ACHN (cell line): ENCODE data around the gene CFAP65.

ENCODE experiments used
- DNase-seq: peaks from one replicate; pipeline ENCODE4 v3.0.0-alpha.2; 2015
- in situ Hi-C: cut with HindIII; loops from 2 replicates; pipeline ENCODE4 v1.10.0; 2017; ENCODE audit warnings: low sequenced_read_pairs, low pct_ligation_motif_present, low pct_unique_long_range_greater_than_20kb

The CFAP65 gene

DNA sequence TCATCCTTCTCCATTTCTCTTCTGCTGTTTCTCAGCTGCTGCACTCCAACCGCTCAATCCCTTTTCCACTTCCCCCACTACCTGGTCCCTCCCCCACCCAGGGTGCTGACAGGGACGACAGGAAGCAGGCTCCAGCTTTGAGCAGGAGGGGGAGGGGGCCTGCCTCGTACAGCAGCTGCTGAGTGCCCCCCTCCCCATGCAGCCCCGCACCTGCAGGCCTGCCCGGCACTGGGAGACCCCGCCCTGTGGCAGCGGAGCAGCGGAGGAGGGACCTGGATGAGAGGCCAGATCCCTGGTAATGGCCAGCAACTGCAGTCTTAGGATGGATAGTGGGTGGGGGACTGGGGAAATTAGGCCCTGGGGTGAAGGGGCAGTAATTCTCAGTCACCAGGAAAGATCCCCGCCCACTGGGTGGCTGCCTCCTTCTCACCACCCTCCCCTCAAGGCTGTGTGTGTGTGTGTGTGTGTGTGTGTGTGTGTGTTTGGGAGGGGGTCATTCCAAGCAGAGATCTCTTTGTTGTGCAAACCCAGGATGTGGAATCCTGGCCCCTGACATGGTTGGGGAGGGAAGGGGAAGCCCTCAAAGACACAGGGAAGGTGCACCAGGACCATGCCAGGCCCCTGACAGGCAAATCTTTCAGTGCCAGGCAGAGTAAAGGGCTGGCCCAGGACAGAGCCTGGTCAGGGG lies 41.3 kb downstream of the CFAP65 start:
- in situ Hi-C loops = no loop called here
- no peak for DNase-seq

DNA sequence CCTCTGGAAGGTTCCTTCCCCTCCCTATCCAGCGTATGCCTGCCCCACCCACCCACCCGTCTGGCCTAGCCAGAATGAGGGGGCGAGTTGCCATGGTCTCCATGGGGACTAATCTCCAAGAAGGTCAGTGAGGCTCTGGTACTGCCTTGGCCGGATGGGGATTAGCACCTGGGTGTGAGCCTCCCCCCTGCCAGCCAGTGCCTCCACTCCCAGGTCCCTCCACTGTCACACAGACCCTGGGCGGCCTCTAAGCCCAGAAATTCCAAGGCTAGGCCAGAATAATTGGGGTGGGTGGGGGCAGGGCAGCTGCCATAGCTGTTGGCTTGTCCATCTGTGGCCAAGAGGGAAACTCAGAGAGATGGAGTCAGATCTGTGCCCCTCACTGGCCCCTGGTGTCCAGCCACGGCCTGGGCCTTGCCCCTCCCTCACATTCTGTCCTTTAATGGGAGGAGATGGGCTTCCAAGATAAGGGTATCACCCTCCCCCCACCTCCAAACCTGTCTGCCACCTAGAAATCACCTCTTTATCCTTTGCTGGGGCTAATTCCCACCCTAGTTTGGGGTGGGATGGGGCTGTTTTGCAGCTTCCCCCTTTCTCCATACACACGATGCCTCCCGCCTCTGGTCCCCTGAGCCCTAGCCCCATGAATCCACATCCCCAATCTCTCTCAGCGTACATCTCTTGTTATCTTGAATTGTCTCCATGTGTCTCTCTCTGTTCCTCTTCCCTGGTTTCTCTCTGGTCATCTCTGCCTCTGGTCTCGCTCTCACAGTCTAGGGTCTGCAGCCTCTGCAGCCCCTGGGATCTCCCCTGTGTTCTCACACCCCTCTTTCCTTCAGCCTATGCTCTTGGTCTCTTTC lies 42.1 kb downstream of the CFAP65 start:
- in situ Hi-C loops = no loop called here
- no peak for DNase-seq

DNA sequence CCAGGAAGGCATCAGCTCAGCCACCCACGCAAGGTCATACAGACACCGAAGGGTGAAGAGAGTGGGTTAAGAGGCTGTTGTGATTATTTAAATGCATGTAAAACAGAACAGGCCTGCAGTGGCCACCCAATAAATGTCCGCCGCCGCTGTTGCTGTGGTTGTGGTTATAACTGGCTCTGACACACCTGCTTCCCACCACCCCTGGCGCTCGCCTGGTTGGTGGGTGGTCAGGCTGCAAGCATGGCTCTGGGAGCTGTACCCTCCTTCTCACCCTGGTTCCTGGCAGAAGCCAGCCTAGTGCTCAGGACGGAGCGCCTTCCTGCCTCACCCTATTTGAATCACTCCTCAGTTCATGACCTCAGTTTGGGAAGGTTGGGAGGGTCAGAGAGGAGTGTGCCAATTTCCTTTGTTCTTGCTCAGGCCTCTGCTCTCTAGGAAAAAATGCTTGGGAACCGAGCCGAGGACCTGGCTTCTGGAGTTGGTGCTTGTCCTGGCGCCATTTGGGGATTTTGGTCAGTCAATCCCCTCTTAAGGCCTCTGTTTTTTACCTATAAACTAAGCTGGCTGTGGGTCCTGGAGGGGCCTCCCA lies 42.8 kb downstream of the CFAP65 start:
- DNase-seq = no peak
- in situ Hi-C loops = no loop called here

DNA sequence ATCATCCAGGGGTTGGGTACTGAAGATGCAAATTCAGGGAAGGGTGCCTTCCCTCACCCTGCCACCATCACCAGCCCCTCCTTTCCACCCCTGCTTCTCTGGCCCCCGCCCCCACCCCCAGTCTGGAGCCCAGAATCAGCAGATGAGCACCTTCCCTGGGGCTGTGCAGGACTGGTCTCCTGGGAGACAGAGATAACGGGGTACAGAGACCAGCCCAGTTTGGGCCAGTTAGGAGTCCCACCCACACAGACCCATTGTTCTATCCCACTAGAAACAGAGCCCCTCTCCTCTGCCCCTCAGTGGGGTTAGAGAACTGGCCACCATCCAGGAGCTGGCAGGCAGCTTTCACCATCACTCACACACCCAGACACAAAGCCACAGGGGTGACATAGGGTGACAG lies 43.6 kb downstream of the CFAP65 start:
- DNase-seq = no peak
- in situ Hi-C loops = no loop called here

DNA sequence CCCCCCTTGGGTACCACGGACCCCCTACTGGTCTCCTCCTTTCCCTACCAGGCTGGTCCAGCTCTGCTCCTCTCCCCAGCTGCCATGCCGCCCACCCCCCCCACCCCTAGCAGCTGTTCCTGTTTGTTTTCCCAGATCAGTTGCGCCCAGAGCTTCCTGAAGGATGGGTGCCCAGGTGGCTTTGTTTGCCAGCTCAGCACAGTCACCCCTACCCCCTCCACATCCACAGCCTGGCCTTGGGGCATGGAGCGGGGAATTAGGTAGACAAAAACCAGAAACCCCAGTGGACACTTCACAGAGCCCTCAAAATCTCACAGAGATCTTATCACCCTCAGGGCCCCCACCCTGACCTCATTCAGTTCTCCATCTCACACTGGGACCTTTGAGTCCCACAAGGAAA lies 44.4 kb downstream of the CFAP65 start:
- DNase-seq = no peak
- in situ Hi-C loops = no loop called here

DNA sequence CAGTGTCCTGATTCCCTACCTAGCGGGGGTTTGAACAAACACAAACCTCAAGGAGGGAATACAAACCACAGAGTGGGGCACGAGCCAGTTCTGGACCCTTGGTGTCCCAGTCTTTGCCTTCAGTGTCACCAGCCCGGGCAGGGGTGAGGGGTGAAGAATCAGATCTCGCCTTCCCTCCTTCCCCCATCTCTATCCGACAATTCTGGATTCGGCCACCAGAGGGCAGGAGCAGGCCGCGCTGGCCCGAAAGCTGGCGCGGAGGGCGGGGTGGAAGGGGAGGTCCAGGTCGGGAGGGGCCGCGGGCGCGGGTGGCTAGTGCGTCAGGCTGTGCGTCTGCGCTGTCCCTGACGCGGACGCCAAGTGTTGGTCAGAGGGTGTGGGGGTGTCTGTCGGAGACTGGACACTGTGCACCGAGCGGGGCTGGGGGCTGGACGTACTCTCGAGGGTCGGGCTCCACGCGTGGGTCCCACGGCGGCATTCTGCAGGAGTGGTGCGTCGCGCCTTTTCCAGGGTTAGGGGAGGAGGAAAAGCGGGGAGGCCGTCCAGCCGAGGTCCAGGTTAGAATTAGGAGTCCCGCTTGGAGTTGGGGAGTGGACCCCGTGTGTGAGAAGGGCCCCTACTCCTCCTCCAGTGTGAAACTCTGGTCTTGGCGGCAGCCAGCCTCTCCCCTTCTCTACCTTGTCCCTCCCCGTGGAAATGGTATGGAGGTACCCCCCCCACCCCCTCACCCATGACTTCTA lies 45.2 kb downstream of the CFAP65 start:
- in situ Hi-C loops = no loop called here

DNA sequence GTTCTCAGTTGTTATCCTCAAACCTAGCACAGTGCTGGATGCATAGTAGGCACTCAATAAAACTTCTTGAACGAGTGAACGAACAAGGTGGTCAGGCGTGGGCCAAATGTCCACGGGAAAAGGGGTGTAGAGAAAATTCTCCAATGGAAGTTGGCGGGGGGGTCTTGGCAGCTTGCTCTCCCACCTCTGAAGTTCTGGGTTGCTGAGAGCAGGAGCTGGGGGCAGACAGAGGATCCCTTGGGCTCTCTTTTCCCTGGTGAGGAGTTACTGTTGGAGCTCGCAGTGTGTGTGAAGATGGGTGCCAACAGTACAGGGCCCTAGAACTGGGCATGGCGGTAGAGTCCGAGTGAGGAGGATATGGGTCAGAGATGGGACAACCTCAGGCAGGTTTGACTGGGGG lies 45.8 kb downstream of the CFAP65 start:
- in situ Hi-C loops = no loop called here
- no peak for DNase-seq

More for the DNA sequence above, 45.2 kb downstream of the CFAP65 start:
- peak; percentile 88 for DNase-seq

DNA sequence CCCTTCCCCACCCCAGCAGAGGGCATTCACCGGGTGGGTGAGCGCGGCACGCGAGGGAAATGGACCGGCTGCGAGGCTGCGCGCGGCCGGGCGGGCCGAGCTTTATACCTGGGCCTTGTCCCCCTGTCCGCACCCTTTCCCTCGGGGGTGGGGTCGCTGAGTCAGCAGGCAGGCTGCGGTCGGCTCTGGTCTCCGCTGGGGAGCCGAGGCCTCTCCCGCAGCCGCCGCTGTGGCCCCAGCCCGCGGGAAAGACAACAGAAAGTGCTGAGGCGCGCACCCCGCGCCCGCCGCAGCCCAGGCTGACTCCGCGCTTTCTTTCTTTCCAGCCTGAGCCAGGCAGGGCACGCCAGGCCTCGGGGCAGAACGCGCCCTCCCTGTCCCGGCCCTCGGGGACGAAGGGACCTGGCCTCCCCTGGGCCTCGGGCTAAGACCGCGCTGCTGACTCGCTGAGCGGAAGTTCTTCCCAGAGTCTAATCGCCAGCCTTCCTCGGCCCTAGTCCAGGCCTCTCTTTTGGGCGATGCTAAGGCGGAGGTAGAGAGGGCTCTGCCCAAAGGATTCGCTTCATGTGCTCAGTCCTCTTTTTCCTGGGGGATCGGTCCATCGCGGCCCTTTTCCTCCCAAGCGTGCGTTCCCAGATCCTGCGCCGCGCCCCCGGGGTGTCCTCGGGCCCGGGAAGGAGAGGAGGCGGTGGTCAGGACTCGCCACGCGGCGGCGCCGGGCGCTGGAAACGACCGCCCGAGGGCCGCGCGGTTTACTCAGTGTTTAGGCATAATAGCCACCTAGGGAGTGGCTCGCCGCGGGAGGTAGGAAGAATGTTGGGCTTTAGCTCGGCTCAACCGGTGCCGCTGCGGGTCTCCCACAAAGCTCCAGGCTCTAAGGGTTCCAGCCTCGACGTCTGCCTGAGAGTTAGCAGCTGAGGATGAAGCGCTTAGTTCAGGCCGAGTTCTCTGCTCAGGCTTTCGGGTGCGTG lies 47.7 kb downstream of the CFAP65 start, which contains the start of gene CRYBA2:
CRYBA2 (minus strand) TSS at position 78 of the 971 bp plus-strand sequence. CDS start 246 bp downstream, outside the sequence.
- in situ Hi-C loops = no loop called here
- DNase-seq = peak; percentile 21

DNA sequence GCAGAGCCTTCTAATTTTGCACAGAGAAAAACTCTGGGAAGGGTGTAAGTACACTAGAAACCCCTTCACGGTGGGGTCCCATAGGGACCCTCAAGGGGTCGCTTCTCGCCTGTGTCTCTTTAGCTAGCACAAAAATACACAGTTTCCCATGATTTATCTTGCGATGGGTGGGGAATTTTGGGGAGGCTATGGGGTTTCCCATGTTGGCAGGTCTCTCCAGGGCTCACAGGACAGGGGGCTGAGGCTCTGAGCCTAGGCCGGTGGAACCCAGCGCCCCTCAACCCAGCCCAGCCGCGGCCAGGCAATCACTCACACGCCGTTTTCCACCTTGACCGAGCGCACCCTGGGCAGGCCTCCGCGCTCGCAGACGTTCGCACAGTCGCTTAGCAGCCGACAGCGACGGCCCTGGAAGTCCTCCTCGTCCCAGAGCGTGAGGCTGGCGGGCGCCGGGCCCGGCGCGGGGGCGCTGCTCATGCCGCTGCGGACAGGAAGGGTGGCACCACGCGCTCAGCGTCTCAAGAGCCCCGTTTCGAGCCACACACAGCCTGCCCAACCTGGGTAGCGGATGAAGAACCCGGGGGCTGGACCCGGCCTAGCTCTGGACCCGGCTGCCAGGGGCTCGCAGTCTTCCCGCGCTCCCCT lies 48.5 kb downstream of the CFAP65 start:
- no peak for DNase-seq
- in situ Hi-C loops = no loop called here

DNA sequence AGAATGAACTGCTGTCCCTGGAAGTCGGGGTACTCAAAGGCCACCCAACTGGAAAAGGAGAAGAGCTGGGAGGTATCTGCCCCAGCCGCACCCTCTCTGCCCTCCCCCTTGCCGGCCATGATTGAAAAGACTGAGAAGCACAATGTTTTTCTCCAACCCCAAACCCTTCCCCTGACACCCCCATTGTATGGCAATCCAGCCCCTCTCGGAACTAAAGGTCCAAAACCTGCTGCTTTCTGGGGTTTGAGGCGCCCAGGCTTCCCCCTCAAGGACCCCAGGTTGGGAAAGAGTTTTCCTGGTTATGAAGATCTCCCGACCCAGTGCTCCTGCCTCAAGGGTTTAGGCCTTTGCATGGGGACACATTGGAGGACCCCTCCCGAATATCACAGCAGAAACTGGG lies 49.1 kb downstream of the CFAP65 start:
- DNase-seq = no peak
- in situ Hi-C loops = no loop called here

DNA sequence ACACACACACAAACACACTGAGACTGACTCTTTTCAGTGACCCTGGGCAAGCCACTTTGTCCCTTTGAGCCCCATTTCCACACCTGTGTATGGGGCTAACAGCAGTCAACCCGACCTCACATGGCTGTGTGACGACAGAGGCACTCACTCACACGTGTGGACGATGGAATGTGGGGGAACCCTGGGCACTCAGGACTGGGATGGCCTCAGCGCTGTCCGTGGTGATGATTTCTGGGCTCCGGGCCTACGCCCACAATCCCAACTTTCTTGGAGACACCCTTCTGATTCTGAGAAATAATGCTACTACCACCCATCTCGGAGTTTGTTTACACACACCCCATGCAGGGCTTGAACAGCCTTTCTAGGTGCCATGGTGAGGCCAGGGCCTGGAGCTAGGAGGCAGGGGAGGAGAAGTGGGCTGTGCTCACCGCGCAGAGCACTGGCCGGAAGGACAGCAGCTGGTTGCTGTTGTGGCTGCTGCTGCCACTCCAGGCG lies 49.6 kb downstream of the CFAP65 start:
- DNase-seq = peak; percentile 31
- in situ Hi-C loops = no loop called here

DNA sequence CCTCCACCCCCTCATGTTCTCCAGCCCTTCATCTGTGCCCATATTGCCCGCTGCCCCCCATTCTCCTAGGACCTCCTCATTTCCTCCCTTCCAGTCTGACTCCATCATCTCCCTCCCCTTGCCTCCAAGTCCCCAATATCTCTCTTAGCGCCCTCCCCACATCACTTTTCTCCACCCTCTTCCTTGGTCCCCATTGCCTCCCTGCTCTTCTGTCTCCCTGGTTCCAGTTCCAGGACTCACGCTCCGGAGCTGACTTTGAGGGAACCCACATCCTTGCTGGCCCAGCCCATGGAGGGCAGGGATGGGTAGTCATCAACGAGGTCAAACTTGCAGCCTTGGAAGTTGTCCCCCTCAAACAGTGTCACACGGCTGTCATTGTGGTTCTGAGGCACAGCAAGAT lies 50.7 kb downstream of the CFAP65 start:
- no peak for DNase-seq
- in situ Hi-C loops = no loop called here

DNA sequence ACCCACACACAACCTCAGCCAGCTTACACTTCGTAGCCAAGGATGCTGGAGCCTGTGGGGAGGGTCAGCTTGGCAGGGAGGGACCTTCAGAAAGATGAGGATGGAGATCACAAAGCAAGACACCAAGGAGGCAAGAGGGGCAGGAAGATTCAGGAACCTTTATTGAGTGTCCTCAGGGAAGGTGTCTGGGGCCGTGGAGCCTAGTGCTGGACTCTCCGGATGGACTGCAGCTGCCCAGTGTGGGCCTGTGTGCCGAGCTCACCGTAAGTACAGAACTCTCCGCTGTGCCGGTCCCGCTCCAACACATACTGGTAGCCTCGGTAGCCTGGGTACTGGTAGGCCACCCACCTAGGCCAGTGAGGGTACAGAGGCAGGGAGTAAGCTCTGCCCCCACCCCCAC lies 51.3 kb downstream of the CFAP65 start:
- in situ Hi-C loops = no loop called here
- DNase-seq = no peak

DNA sequence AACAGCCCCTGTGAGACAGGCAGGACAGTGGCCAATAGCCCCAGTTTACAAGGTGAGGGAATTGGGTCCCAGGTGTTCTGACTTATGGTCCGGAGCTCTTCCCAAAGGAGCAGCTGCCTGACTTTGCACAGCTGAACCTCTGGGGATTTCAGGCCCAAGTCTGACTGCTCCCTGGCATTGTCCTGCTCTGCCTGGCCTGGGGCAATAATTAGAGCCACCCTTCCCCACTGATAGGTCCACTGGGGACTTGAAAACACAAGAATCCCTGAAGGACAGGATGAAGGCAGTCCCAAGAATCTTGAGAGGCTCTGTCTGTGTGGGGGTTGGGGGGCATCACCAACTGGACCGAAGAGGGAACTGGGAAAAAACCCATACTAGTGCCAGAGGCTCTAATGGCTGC lies 52.7 kb downstream of the CFAP65 start:
- in situ Hi-C loops = no loop called here
- DNase-seq = no peak

DNA sequence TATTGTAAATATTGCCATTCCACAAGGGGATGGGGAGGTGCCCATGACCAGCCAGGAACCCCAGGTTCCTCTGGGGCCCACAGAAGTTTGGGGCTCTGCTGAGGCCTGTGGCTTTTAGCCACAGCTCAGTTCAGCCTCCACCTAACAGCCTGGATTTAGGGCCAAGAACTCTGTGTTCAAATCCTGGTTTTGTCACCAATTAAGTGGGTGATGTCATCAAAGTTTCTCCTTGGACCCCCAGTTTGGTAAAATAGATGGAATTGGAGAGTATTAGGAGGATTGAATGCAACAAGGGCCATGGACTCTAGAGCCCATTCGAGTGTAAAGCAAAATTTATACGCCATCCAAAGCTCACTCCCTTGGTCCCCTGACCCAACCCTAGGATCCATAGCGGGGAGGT lies 53.2 kb downstream of the CFAP65 start:
- DNase-seq = no peak
- in situ Hi-C loops = no loop called here

DNA sequence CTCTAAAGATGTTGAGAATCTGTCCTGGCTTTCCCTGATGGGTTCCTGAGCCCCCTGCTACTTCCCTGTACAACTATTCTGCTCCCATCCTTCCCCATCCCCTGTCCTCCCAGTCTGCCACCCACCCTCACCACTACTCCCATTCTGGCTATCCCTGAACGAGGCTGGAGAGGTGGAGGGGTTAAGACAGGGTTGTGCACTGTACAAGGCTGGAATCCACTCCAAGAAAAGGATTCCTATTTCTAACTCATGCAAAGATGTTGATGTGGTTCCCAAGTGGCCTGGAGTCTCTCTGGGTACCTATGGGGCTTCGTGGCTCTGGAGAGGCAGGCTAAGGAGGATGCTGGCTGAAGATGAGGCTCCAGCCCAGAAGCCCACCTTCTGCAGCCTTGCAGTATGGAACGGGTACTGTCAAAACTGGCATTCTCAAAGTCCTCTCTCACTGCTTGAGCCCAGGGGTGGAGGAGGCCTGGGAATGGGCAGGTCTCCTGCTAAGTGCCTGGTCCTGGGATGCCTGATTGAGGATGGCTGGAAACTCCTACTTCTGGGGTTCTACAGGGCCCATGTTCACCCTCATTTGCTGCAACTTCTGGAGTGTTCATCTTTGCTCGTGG lies 55.1 kb downstream of the CFAP65 start:
- in situ Hi-C loops = no loop called here
- no peak for DNase-seq
